GM19468 (cell line): ENCODE results near the gene GABARAP.

Experiments
- ATAC-seq: cut with Tn5 transposase; IDR thresholded peaks from one replicate; pipeline ENCODE4 v1.9.1; 2021; ENCODE audit warnings: mild to moderate bottlenecking, moderate library complexity, moderate number of reproducible peaks; ENCODE audit not compliant: unreplicated experiment; ENCODE audit errors: extremely low read depth

GABARAP gene

GRCh38 chr17:7241783-7242716 is at the start of gene GABARAP:
Gene GABARAP, minus strand, starts transcription at chr17:7242449. Its CDS starts 119 bp downstream, at chr17:7242330.
- no peak for ATAC-seq

DNA sequence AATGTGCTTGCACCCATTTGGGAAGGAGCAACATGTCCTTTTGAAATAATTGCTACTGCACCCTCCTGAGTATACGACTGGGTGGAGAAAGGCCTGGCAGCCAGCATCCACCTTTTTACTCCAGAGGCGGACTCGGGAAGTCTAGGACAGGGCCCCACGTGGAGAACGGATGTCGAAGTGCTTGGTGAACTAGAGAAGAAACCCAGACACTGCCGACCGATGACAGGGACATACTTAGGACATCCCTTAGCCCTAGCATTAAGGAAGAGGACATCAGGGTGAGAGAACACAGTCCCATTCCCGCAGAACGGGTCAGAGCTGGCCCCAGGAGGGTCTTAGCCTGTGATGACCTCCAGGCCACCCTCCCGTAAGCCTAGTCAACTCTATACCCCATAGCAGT is 48.4 kb upstream of the GABARAP start:
- ATAC-seq: no peak

DNA sequence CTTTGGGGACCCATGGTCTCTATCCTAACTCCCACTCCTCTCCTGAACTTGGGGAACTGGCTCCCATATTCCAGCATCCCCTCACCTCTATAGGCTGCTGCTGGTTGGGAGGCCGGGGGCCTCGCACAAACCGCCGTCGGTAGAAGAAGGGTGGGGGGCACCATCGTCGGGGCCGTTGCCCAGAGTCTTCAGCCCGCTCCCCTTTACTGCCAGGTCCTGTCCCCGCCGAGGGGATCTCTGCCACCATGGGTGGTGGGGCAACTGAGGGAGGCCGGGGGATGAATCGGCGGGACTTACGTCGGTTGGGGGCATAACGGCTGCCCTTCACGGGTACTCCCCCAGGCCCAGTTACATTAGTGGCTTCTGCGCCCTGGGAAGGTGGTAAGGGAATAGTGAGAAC is 47.9 kb upstream of the GABARAP start:
- no peak for ATAC-seq

DNA sequence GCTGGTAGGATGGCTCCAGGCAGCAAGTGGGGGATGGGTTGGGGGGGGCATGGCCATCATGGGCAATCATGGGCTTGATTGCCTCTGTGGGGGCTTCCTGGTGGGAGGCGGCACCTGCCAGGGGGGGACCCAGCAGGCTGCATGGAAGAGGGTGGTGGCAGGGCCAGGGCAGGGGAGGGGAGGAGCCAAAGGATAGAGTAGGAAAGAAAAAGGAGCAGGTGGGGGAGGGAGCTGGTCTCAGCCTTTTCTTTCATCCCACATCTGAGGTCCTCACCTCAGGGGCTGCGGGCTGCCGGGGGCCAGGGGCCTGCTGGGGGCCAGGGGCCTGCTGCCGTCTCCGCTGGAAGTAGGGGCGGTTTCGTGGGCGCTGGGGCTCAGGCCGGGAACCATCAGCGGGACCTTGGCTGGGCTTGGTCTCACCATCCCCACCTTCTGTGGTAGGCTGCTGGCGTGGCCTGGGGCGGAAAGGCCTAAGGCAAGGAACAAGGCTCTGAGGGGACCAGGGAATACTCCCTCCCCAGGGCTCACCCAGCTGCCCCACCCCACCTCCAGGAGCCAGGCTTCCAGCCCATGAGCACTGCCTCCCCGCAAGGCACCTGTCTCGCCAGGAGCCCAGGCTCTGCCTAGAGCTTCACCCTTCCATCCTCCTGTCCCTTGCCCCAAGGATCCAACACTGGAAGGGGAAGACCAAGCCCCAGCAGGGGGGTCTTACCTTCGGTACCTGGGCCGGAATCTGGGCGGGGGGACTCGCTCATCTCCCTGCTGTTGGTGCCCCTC is 47.2 kb upstream of the GABARAP start:
- ATAC-seq: no peak

DNA sequence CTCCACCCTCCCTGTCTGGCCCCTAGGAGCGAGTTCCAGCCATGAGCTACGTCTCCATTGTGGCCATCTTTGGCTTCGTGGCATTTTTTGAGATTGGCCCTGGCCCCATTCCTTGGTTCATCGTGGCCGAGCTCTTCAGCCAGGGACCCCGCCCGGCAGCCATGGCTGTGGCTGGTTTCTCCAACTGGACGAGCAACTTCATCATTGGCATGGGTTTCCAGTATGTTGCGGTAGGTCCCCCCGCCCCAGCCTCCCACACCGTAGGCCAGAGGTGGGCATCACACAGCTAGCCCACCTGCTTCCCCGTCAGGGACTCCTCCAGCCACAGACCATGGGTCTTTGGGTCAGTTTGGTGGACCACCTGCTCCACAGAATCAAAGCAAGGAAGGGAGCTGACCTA is 43.4 kb upstream of the GABARAP start:
- ATAC-seq: no peak

- ATAC-seq: no peak
Observed at GRCh38 chr17:7284911-7285310, 42.7 kb upstream of the GABARAP start.

- no peak for ATAC-seq
Observed at GRCh38 chr17:7283471-7284216, 41.4 kb upstream of the GABARAP start.

GRCh38 chr17:7282752-7283321 is 40.6 kb upstream of the GABARAP start:
- no peak for ATAC-seq

DNA sequence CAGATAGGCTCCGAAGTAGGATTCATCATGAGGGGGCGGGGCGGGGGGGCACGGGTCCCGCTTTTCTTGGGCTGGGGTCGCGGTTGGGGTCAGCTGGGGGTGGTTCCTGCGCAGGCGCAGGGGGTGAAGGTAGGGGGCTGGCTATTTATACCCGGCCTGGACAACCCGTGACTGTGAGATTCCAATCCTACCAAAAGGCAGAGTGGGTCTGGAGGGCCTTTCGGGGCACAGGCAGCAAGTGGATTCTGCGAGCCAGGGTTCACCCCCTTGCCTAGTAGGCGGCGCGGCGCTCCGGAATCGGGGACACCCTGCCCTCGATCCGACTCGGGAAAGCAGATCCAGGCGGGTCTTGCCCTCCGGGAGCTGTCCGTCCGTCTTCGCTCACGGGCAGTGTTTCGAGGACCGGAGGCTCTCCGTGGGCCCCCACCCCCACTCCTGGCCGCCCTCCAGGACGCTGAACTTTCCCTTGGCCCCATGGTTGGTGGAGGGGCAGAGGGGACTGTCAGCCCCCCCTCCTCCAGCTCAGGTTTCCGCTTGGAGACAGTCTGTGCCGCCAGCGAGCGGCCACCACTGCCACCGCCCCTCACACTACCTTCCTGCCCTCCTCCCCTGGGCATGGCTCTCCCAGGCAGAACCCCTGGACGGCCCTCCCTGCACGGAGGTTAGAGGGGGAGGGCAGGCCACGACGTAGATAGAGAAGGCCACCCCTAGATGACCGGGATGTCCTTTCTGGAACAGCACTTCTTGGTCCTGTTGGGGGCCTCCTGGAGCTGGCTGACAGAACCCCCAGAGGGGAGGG is 39.9 kb upstream of the GABARAP start:
- ATAC-seq: no peak

DNA sequence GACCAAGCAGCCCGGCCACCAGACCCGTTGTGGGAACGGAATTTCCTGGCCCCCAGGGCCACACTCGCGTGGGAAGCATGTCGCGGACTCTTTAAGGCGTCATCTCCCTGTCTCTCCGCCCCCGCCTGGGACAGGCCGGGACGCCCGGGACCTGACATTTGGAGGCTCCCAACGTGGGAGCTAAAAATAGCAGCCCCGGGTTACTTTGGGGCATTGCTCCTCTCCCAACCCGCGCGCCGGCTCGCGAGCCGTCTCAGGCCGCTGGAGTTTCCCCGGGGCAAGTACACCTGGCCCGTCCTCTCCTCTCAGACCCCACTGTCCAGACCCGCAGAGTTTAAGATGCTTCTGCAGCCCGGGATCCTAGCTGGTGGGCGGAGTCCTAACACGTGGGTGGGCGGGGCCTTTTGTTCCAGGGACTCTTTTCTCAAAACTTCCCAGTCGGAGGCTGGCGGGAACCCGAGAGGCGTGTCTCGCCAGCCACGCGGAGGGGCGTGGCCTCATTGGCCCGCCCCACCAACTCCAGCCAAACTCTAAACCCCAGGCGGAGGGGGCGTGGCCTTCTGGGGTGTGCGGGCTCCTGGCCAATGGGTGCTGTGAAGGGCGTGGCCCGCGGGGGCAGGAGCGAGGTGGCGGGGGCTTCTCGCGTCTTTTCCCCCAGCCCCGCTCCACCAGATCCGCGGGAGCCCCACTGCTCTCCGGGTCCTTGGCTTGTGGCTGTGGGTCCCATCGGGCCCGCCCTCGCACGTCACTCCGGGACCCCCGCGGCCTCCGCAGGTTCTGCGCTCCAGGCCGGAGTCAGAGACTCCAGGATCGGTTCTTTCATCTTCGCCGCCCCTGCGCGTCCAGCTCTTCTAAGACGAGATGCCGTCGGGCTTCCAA is 39.1 kb upstream of the GABARAP start, which contains the start of gene SLC2A4:
Gene SLC2A4, plus strand, starts transcription at position 645 of the 879 bp plus-strand sequence. Its CDS starts 217 bp downstream, at position 862.
- no peak for ATAC-seq

DNA sequence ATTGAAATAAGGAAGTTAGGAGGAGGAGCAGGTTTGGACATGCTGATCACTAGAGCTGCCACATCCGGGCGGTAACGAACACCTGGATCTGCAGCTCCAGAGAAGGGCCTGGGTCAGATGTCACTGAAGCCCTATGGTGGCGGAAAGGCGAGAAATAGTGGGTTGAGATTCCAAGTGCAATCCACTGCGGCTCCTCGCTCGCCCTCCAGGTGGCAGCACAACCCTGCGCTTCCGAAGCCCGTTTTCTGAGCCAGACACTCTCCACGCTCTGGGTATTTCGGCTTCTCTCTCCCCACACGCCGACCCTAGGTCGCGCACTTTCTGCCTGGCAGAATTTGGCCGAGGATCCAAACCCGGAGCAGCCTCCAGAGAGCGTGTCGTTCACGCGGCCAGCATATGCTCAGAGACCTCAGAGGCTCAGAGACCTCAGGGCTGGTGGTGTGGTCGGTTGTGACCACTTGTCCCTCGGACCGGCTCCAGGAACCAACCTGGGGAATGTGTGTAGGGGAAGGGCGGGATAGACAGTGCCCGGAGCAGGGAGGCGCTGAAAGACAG is 38.3 kb upstream of the GABARAP start:
- no peak for ATAC-seq

GRCh38 chr17:7279448-7279847 is 37.2 kb upstream of the GABARAP start:
- ATAC-seq: no peak

- ATAC-seq: no peak
Observed at GRCh38 chr17:7266784-7267183, 24.5 kb upstream of the GABARAP start.

DNA sequence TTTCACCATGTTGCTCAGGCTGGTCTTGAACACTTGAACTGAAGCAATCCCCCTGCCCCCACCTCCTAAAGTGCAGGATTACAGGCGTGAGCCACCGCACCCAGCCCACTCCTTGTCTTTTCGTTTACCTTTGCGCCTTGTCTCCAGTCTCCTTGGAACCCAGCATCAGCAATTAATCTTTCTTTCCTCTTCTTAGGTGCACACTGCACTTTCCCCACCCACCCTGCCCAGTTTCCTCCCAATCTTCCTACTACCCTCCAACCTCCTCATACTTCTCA is 21.5 kb upstream of the GABARAP start:
- ATAC-seq: no peak

GRCh38 chr17:7262935-7263800 is 20.9 kb upstream of the GABARAP start:
- no peak for ATAC-seq

GRCh38 chr17:7262192-7262934 is 20.1 kb upstream of the GABARAP start, which contains the start of gene CLDN7:
Gene CLDN7, minus strand, starts transcription at chr17:7262478. Its CDS starts 435 bp downstream, at chr17:7262043.
- no peak for ATAC-seq
